HepG2 (cell line): ENCODE results near the gene ARHGEF40. TPM values are rescaled to one million over a fixed set of nuclear protein-coding genes. Genes with fewer than 3 reads are reported as not detected.

ENCODE experiments used
- EEA1 ChIP-seq: sonication (generic); formaldehyde crosslinking; IDR thresholded peaks from 2 replicates; pipeline ENCODE4 v1.5.1; 2020; ENCODE audit warnings: mild to moderate bottlenecking, missing genetic modification reagents, borderline replicate concordance
- FOXA3 ChIP-seq: IDR thresholded peaks from 2 replicates; pipeline ENCODE4 v1.6.1; 2016; ENCODE audit warnings: missing genetic modification reagents, missing compliant biosample characterization
- GABPB1 ChIP-seq: IDR thresholded peaks from 2 replicates; pipeline ENCODE4 v1.6.1; 2016; ENCODE audit warnings: mild to moderate bottlenecking, missing genetic modification reagents, moderate library complexity, missing compliant biosample characterization
- KLF12 ChIP-seq: sonication (generic); formaldehyde crosslinking; IDR thresholded peaks from 2 replicates; pipeline ENCODE4 v1.4.0; 2020; ENCODE audit warnings: missing genetic modification reagents, borderline replicate concordance
- MAFK ChIP-seq, 2 experiments: IDR thresholded peaks in 1 of 2; conservative IDR thresholded peaks in 1 of 2; 2 replicates each; pipeline ENCODE4 v1.6.1; 2011; ENCODE audit warnings: improper control_type of control experiment in 2 of 2, low read length in 2 of 2
- MED1 ChIP-seq: sonication (generic); formaldehyde crosslinking; IDR thresholded peaks from 2 replicates; pipeline ENCODE4 v1.4.0; 2020; ENCODE audit warnings: missing genetic modification reagents
- PITX1 ChIP-seq: sonication (generic); formaldehyde crosslinking; IDR thresholded peaks from 2 replicates; pipeline ENCODE4 v1.5.1; 2020; ENCODE audit warnings: mild to moderate bottlenecking, missing genetic modification reagents
- RAD21 ChIP-seq: fragments of 450-650 bp; formaldehyde crosslinking; IDR thresholded peaks from 2 replicates; pipeline ENCODE4 v1.5.0; 2020; ENCODE audit warnings: mild to moderate bottlenecking
- RFXANK ChIP-seq: IDR thresholded peaks from 2 replicates; pipeline ENCODE4 v1.6.1; 2016
- SP1 ChIP-seq, 2 experiments: fragments of 450-650 bp in 1 of 2; sonication (generic) in 1 of 2; formaldehyde crosslinking in 1 of 2; IDR thresholded peaks; 2 replicates each; pipeline versions ENCODE4 v1.4.0 to v1.6.1; 2016 to 2020; ENCODE audit warnings: missing genetic modification reagents in 1 of 2
- TSC22D2 ChIP-seq: sonication (generic); formaldehyde crosslinking; IDR thresholded peaks from 2 replicates; pipeline ENCODE4 v1.5.1; 2020; ENCODE audit warnings: missing genetic modification reagents, mild to moderate bottlenecking, borderline replicate concordance
- ZNF205 ChIP-seq: IDR thresholded peaks from 2 replicates; pipeline ENCODE4 v1.6.1; 2018; ENCODE audit warnings: missing biosample characterization, missing genetic modification reagents
- ZNF605 ChIP-seq: sonication (generic); formaldehyde crosslinking; IDR thresholded peaks from 2 replicates; pipeline ENCODE4 v1.8.0; 2022; ENCODE audit warnings: mild to moderate bottlenecking, missing genetic modification reagents
- polyA plus RNA-seq, 8 experiments: library from polyadenylated mRNA; depleted of rRNA in 3 of 8; stranded (reverse) in 7 of 8; unstranded in 1 of 8; fragments of >200 nt; fragmentation: Illumina TruSeq in 4 of 8; extraction: Trizol in 4 of 8; gene quantifications; 2 replicates each; pipeline versions ENCODE4 v1.2.1 to v1.2.3, GENCODE V29; 2011 to 2016; ENCODE audit warnings: low read depth in 4 of 8, missing spikeins in 1 of 8, mixed read lengths in 1 of 8; ENCODE audit not compliant: insufficient read depth in 1 of 8
- total RNA-seq, 5 experiments: library from RNA; depleted of rRNA; stranded (reverse); fragments of >200 nt; fragmentation: Illumina TruSeq; extraction: Trizol; gene quantifications; 2 replicates each; pipeline ENCODE4 v1.2.3, GENCODE V29; 2016; ENCODE audit warnings: low read depth in 1 of 5
- TF ChIP-seq, protein P1 (sequence below): sonication (generic); formaldehyde crosslinking; IDR thresholded peaks from 2 replicates; pipeline ENCODE4 v1.5.1; 2020; ENCODE audit warnings: missing genetic modification reagents, mild to moderate bottlenecking, borderline replicate concordance
- TF ChIP-seq, protein P2 (sequence below): fragments of 450-650 bp; IDR thresholded peaks from 2 replicates; pipeline ENCODE4 v1.6.1; 2017; ENCODE audit warnings: mild to moderate bottlenecking
- TF ChIP-seq, protein P3 (sequence below), 2 experiments: sonication (generic) in 1 of 2; formaldehyde crosslinking in 1 of 2; IDR thresholded peaks; 2 replicates each; pipeline versions ENCODE4 v1.4.0 to v1.6.1; 2016 to 2020; ENCODE audit warnings: borderline replicate concordance in 1 of 2, low read depth in 1 of 2, mild to moderate bottlenecking in 1 of 2, missing genetic modification reagents in 1 of 2
- TF ChIP-seq, protein P4 (sequence below): sonication (generic); formaldehyde crosslinking; IDR thresholded peaks from 2 replicates; pipeline ENCODE4 v1.8.0; 2023; ENCODE audit warnings: mild to moderate bottlenecking, missing genetic modification reagents

The ARHGEF40 gene
- total and polyA plus RNA-seq, 2 of the 13 experiments (the other 11 are each of a cell fraction or from before 2014, with no cell fraction given), result 28.1 to 78.1 TPM

DNA sequence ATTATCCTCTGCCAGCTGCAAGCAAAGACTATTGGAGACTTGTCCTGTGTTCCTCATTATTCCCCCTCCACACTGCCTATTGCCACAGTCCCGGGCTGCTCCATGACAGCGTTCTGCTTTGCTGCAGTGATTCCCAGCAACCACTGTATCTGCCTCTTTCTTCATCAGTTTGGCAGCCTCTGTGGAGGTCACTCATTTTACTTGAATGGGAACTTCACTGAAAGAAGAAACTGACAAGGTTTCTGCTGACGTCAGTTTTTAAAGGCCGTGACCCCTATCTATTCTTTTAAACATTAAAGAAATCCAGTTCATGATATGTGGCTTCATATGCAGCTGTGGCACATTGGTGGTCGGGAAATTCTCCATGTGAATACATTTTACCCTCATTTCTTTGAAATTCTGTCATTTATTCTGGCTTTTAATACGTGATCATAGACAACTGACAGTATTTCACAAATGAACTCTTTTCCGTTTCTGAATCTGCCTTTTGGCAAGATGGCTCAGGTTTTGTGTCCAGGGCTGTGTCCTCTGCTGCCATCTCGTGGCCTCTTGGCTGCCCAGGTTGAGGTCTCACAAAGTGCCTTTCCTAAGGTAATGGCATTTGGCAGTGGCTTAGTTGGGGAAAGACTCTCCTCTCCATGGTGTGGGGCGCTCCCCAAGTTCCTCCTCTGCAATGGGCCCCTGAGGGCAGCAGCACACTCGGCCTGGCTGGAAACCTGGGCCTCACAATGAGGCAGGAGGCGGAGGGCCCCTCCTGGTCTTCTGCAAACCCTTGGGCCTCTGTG lies 36.6 kb downstream of the ARHGEF40 start (continued):
- TF ChIP-seq ZNF205 (CRISPR knock-in tag) (peak; percentile 91), PITX1 (CRISPR knock-in tag) (peak; percentile 72; the same call in 1 of the 2 replicates), SP1 (IDR thresholded peaks at IDR 0.05) (no peak), SP1 (CRISPR knock-in tag; IDR thresholded peaks at IDR 0.05) (peak; percentile 64), MED1 (CRISPR knock-in tag) (peak; percentile 66; the same call in 1 of the 2 replicates), EEA1 (CRISPR knock-in tag) (no peak), MAFK (conservative IDR thresholded peaks at IDR 0.05 in 1 of 2, IDR thresholded peaks at IDR 0.05 in 1 of 2; ENCODE audit: low read length in 2 of 2) (peak; percentile 95 to 97), ZNF605 (0 out of 2 replicates have a peak, but pooled peaks have one; percentile 31), GABPB1 (peak; percentile 37; the same call in 1 of the 2 replicates), FOXA3 (no peak), RFXANK (CRISPR knock-in tag) (no peak), KLF12 (CRISPR knock-in tag) (peak; percentile 63; the same call in 1 of the 2 replicates), RAD21 (CRISPR knock-in tag) (peak; percentile 94), TSC22D2 (CRISPR knock-in tag) (peak; percentile 63; the same call in 1 of the 2 replicates)
- TF ChIP-seq, protein P1, sequence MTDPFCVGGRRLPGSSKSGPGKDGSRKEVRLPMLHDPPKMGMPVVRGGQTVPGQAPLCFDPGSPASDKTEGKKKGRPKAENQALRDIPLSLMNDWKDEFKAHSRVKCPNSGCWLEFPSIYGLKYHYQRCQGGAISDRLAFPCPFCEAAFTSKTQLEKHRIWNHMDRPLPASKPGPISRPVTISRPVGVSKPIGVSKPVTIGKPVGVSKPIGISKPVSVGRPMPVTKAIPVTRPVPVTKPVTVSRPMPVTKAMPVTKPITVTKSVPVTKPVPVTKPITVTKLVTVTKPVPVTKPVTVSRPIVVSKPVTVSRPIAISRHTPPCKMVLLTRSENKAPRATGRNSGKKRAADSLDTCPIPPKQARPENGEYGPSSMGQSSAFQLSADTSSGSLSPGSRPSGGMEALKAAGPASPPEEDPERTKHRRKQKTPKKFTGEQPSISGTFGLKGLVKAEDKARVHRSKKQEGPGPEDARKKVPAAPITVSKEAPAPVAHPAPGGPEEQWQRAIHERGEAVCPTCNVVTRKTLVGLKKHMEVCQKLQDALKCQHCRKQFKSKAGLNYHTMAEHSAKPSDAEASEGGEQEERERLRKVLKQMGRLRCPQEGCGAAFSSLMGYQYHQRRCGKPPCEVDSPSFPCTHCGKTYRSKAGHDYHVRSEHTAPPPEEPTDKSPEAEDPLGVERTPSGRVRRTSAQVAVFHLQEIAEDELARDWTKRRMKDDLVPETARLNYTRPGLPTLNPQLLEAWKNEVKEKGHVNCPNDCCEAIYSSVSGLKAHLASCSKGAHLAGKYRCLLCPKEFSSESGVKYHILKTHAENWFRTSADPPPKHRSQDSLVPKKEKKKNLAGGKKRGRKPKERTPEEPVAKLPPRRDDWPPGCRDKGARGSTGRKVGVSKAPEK, result peak; percentile 41; the same call in 1 of the 2 replicates
- TF ChIP-seq, protein P2, sequence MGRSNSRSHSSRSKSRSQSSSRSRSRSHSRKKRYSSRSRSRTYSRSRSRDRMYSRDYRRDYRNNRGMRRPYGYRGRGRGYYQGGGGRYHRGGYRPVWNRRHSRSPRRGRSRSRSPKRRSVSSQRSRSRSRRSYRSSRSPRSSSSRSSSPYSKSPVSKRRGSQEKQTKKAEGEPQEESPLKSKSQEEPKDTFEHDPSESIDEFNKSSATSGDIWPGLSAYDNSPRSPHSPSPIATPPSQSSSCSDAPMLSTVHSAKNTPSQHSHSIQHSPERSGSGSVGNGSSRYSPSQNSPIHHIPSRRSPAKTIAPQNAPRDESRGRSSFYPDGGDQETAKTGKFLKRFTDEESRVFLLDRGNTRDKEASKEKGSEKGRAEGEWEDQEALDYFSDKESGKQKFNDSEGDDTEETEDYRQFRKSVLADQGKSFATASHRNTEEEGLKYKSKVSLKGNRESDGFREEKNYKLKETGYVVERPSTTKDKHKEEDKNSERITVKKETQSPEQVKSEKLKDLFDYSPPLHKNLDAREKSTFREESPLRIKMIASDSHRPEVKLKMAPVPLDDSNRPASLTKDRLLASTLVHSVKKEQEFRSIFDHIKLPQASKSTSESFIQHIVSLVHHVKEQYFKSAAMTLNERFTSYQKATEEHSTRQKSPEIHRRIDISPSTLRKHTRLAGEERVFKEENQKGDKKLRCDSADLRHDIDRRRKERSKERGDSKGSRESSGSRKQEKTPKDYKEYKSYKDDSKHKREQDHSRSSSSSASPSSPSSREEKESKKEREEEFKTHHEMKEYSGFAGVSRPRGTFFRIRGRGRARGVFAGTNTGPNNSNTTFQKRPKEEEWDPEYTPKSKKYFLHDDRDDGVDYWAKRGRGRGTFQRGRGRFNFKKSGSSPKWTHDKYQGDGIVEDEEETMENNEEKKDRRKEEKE, result no peak
- TF ChIP-seq, protein P3, sequence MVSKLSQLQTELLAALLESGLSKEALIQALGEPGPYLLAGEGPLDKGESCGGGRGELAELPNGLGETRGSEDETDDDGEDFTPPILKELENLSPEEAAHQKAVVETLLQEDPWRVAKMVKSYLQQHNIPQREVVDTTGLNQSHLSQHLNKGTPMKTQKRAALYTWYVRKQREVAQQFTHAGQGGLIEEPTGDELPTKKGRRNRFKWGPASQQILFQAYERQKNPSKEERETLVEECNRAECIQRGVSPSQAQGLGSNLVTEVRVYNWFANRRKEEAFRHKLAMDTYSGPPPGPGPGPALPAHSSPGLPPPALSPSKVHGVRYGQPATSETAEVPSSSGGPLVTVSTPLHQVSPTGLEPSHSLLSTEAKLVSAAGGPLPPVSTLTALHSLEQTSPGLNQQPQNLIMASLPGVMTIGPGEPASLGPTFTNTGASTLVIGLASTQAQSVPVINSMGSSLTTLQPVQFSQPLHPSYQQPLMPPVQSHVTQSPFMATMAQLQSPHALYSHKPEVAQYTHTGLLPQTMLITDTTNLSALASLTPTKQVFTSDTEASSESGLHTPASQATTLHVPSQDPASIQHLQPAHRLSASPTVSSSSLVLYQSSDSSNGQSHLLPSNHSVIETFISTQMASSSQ (IDR thresholded peaks at IDR 0.05; ENCODE audit: low read depth), result no peak
- TF ChIP-seq, protein P3 (CRISPR knock-in tag; IDR thresholded peaks at IDR 0.05; ENCODE audit: borderline replicate concordance), result peak; percentile 52; the same call in 1 of the 2 replicates
- TF ChIP-seq, protein P4, sequence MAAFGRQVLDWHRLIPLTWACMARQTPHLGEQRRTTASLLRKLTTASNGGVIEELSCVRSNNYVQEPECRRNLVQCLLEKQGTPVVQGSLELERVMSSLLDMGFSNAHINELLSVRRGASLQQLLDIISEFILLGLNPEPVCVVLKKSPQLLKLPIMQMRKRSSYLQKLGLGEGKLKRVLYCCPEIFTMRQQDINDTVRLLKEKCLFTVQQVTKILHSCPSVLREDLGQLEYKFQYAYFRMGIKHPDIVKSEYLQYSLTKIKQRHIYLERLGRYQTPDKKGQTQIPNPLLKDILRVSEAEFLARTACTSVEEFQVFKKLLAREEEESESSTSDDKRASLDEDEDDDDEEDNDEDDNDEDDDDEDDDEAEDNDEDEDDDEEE (CRISPR knock-in tag), result no peak
